Measurements from ENCODE around the gene RPS6KC1. TPM values are rescaled to one million over a fixed set of nuclear protein-coding genes. Genes with fewer than 3 reads are reported as not detected.

RPS6KC1 gene, protein sequence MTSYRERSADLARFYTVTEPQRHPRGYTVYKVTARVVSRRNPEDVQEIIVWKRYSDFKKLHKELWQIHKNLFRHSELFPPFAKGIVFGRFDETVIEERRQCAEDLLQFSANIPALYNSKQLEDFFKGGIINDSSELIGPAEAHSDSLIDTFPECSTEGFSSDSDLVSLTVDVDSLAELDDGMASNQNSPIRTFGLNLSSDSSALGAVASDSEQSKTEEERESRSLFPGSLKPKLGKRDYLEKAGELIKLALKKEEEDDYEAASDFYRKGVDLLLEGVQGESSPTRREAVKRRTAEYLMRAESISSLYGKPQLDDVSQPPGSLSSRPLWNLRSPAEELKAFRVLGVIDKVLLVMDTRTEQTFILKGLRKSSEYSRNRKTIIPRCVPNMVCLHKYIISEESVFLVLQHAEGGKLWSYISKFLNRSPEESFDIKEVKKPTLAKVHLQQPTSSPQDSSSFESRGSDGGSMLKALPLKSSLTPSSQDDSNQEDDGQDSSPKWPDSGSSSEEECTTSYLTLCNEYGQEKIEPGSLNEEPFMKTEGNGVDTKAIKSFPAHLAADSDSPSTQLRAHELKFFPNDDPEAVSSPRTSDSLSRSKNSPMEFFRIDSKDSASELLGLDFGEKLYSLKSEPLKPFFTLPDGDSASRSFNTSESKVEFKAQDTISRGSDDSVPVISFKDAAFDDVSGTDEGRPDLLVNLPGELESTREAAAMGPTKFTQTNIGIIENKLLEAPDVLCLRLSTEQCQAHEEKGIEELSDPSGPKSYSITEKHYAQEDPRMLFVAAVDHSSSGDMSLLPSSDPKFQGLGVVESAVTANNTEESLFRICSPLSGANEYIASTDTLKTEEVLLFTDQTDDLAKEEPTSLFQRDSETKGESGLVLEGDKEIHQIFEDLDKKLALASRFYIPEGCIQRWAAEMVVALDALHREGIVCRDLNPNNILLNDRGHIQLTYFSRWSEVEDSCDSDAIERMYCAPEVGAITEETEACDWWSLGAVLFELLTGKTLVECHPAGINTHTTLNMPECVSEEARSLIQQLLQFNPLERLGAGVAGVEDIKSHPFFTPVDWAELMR
- total RNA-seq (2012; rRNA removed) (23.7 and 25.8 TPM in 2 replicates), polyA plus RNA-seq (2012; rRNA removed) (6.0 and 7.9 TPM in 2 replicates), Bru-seq, nascent RNA (percentile 85 among the genes with signal in this experiment), BruChase-seq, experiment 1, labeled RNA remaining after a 6-hour chase (percentile 77 among the genes with signal in this experiment), BruChase-seq, experiment 2, labeled RNA remaining after a 2-hour chase (percentile 86 among the genes with signal in this experiment)
- polyA plus RNA-seq (2012; cell fraction: cytosol; rRNA removed), result 1.8 and 2.0 TPM in 2 replicates
- 1.4 and 13.6 TPM in 2 replicates for polyA plus RNA-seq (2012; cell fraction: nucleus; rRNA removed; ENCODE audit: low replicate concordance)
- long read RNA-seq, full-length matches to known transcripts, result 23 of 39 reads
- long read RNA-seq, partial matches to known transcripts, result 5 of 39 reads
- long read RNA-seq, other reads (novel, unspliced or antisense), result 11 of 39 reads

DNA sequence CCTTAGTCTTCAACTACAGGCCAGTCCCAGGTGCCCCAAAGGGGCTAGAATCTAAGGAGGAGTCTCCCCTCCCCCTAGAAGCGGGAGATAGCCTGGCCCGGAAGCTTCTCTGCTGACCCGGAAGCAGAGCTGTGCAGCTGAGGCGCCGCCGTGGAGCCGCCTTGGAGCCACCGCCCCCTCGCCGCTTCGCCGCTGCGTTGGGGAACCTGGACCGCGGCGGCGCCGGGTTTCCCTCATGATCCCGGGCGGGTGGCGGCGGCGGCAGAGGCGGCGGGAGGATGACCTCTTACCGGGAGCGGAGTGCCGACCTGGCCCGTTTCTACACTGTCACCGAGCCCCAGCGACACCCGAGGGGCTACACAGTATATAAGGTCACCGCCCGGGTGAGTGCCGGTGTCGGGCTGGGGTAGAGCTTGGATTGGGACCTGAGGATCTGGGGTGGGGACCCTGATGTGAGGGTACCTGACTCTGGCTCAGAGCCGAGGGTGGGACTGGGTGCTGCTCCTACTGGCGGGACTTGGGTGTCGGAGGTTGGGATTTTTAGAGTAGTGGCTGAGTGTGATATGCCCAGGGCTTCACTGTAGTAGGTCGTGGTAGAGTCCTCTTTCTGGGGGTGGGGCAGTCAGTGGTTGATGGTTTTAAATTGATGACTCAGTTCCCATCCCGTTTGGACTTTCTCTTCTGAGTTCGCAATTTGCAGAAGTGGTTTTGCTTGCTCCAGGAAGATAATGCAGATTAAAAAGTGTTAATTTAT lies at the start of gene RPS6KC1:
TSS of gene RPS6KC1 (plus strand) at position 115 of the 754 bp plus-strand sequence. CDS start at position 279, 164 bp downstream.
- H3K27ac ChIP-seq (ENCODE audit: insufficient read depth, low read length), result peak within 1 kb of the TSS; percentile 88
- peak within 1 kb of the TSS; percentile 51; the same call in 1 of the 3 replicates for H2BK15ac ChIP-seq (ENCODE audit: low read depth, low read length)
- H3K4ac ChIP-seq (ENCODE audit: low read depth, low read length), result peak within 1 kb of the TSS; percentile 95
- dilution Hi-C loops (cut with HindIII; ENCODE audit: low sequenced_read_pairs, unreplicated experiment), result no loop called here
- H3K23ac ChIP-seq (ENCODE audit: low read depth, low read length), result peak within 1 kb of the TSS; percentile 33
- peaks cover 2% of the 10 kb centered on the region; the same call in 1 of the 2 replicates for H3K4me1 ChIP-seq (ENCODE audit: control insufficient read depth, insufficient read depth, low read length)
- no peaks in the 10 kb centered on the region for H3K27me3 ChIP-seq (ENCODE audit: control insufficient read depth, insufficient read depth, low read length)
- DNase-seq, result peak; percentile 75
- intact Hi-C loops (cut with micrococcal nuclease), result loop anchor here (5.0 kb wide), 1 partner anchor 34 kb away; the partner anchor contains the start of gene ANGEL2
- H2BK120ac ChIP-seq (ENCODE audit: low read depth, low read length), result peak within 1 kb of the TSS; percentile 41
- H4K20me1 ChIP-seq (ENCODE audit: insufficient read depth, low read length), result peaks cover 7% of the 10 kb centered on the region; the same call in 1 of the 2 replicates
- peak within 1 kb of the TSS; percentile 38; the same call in 1 of the 2 replicates for H2BK20ac ChIP-seq (ENCODE audit: low read depth, low read length)
- H2BK5ac ChIP-seq (ENCODE audit: low read depth, low read length, poor library complexity, severe bottlenecking), result peak within 1 kb of the TSS; percentile 71
- peak within 1 kb of the TSS; percentile 85 for H3K4me3 ChIP-seq (ENCODE audit: insufficient read depth, low read depth, low read length)
- BruUV-seq (replicated peaks), result no TSS peak
- peaks cover 4 to 31% of the 10 kb centered on the region in 2 experiments for H3K79me1 ChIP-seq (ENCODE audit: low read depth in 1 of 2, low read length in 2 of 2)
- H3K56ac ChIP-seq (ENCODE audit: extremely low read depth, insufficient read depth, low read length), result peak within 1 kb of the TSS; percentile 58
- POLR2A ChIA-PET (ENCODE audit: unreplicated experiment), result no interaction called here
- no peaks in the 10 kb centered on the region for H3K9me3 ChIP-seq (ENCODE audit: control insufficient read depth, insufficient read depth, low read length)
- H3K9me1 ChIP-seq (ENCODE audit: insufficient read depth, low read length), result peaks cover 6% of the 10 kb centered on the region
- ATAC-seq (ENCODE audit: low read depth), result peak; percentile 98
- peak within 1 kb of the TSS; percentile 99 for H2AFZ ChIP-seq (replicated peaks; ENCODE audit: low read length, poor library complexity)
- peak within 1 kb of the TSS; percentile 75 for H3K9ac ChIP-seq (ENCODE audit: low read depth, low read length)
- 1% methylated on average over 33 of the region's 42 CpGs; no CpG with 5 or more reads in 1 of the 2 experiments for WGBS, 2 experiments (ENCODE audit: extremely low coverage in 2 of 2, insufficient read length in 1 of 2)
- H2AK5ac ChIP-seq (ENCODE audit: low read depth, low read length), result peak within 1 kb of the TSS; percentile 82
- peak within 1 kb of the TSS; percentile 91 for H4K91ac ChIP-seq (ENCODE audit: insufficient read depth, low read depth, low read length)
- TF ChIP-seq CHD1 (IDR thresholded peaks at IDR 0.05; ENCODE audit: low read depth, low read length), result no peak
- no peak for TF ChIP-seq RAD21 (IDR thresholded peaks at IDR 0.05; ENCODE audit: low read length)
- TF ChIP-seq, protein P1, sequence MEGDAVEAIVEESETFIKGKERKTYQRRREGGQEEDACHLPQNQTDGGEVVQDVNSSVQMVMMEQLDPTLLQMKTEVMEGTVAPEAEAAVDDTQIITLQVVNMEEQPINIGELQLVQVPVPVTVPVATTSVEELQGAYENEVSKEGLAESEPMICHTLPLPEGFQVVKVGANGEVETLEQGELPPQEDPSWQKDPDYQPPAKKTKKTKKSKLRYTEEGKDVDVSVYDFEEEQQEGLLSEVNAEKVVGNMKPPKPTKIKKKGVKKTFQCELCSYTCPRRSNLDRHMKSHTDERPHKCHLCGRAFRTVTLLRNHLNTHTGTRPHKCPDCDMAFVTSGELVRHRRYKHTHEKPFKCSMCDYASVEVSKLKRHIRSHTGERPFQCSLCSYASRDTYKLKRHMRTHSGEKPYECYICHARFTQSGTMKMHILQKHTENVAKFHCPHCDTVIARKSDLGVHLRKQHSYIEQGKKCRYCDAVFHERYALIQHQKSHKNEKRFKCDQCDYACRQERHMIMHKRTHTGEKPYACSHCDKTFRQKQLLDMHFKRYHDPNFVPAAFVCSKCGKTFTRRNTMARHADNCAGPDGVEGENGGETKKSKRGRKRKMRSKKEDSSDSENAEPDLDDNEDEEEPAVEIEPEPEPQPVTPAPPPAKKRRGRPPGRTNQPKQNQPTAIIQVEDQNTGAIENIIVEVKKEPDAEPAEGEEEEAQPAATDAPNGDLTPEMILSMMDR (conservative IDR thresholded peaks at IDR 0.05; ENCODE audit: low read depth, low read length), result no peak
- no peak for TF ChIP-seq FOS (IDR thresholded peaks at IDR 0.05; ENCODE audit: low read depth, low read length)
- TF ChIP-seq MAZ (IDR thresholded peaks at IDR 0.05; ENCODE audit: borderline replicate concordance, low read depth, low read length), result peak; percentile 58; the same call in 1 of the 2 replicates
- peak; percentile 62 for TF ChIP-seq MAFK (IDR thresholded peaks at IDR 0.05; ENCODE audit: low read depth, low read length)
- no peak for TF ChIP-seq RCOR1 (IDR thresholded peaks at IDR 0.05; ENCODE audit: insufficient replicate concordance, low read length)
- TF ChIP-seq POLR2A (IDR thresholded peaks at IDR 0.05; ENCODE audit: low read depth, low read length), result no peak
- peak; percentile 50; the same call in 1 of the 2 replicates for TF ChIP-seq MXI1 (IDR thresholded peaks at IDR 0.05; ENCODE audit: borderline replicate concordance, low read depth, low read length)
- CTCF ChIA-PET, result no interaction called here
- peak within 1 kb of the TSS; percentile 84 for H2AK9ac ChIP-seq (replicated peaks; ENCODE audit: low read depth, low read length, poor library complexity)
- peak within 1 kb of the TSS; percentile 81 for H3K18ac ChIP-seq (ENCODE audit: low read depth, low read length)
- H3K14ac ChIP-seq (replicated peaks; ENCODE audit: low read depth, low read length), result peak within 1 kb of the TSS; percentile 83
- H4K5ac ChIP-seq (ENCODE audit: low read depth, low read length), result peak within 1 kb of the TSS; percentile 100
- in situ Hi-C loops (cut with MboI; ENCODE audit: low sequenced_read_pairs), result no loop called here
- peak within 1 kb of the TSS; percentile 100 for H4K8ac ChIP-seq (ENCODE audit: low read depth in 2 of 2, low read length in 2 of 2)
- H3K36me3 ChIP-seq (ENCODE audit: control insufficient read depth, insufficient read depth, low read length), result no peaks in the 10 kb centered on the region
- peak within 1 kb of the TSS; percentile 89 for H3K4me2 ChIP-seq (ENCODE audit: low read depth, low read length)
